Muscle layer of duodenum (tissue), 2 donors: Measurements from ENCODE around the gene AP2A2.
A peak's percentile ranks its signal among the peaks of the same experiment; 100 is the strongest.

Experiments
- H3K27ac ChIP-seq: one replicate; pipeline ENCODE4 v1.7.0; 2013; ENCODE audit warnings: mild to moderate bottlenecking, low read length
- H3K27me3 ChIP-seq: one replicate; pipeline ENCODE4 v1.7.0; 2013; ENCODE audit warnings: low read depth, mild to moderate bottlenecking, control low read depth, low read length
- H3K36me3 ChIP-seq, 2 donors: one replicate each; pipeline ENCODE4 v1.7.0; 2013; ENCODE audit warnings: low read length in 2 of 2, control low read depth in 1 of 2, mild to moderate bottlenecking in 1 of 2; ENCODE audit not compliant: insufficient read depth in 2 of 2, control insufficient read depth in 1 of 2
- H3K4me1 ChIP-seq, 2 donors: one replicate each; pipeline ENCODE4 v1.7.0; 2013; ENCODE audit warnings: low read length in 2 of 2, mild to moderate bottlenecking in 2 of 2, control low read depth in 1 of 2, moderate library complexity in 1 of 2; ENCODE audit not compliant: insufficient read depth in 2 of 2, control insufficient read depth in 1 of 2
- H3K4me3 ChIP-seq, 2 donors: one replicate each; pipeline ENCODE4 v1.7.0; 2013; ENCODE audit warnings: low read length in 2 of 2, low read depth in 1 of 2, mild to moderate bottlenecking in 1 of 2
- H3K9me3 ChIP-seq, 2 donors: one replicate each; pipeline ENCODE4 v1.7.0; 2013; ENCODE audit warnings: low read length in 2 of 2, control low read depth in 1 of 2, mild to moderate bottlenecking in 1 of 2; ENCODE audit not compliant: control insufficient read depth in 1 of 2
- donor health status: healthy.

AP2A2 gene

GRCh38 chr11:912266-912665, 13.4 kb upstream of the AP2A2 start:
- H3K36me3 ChIP-seq, result no peaks in the 10 kb centered on the region
- no peaks in the 10 kb centered on the region for H3K9me3 ChIP-seq
- H3K4me3 ChIP-seq, result no peak overlapping the region
- no peak overlapping the region for H3K27ac ChIP-seq
- no peaks in the 10 kb centered on the region for H3K27me3 ChIP-seq
- peaks cover 0 to 20% of the 10 kb centered on the region in 2 donors for H3K4me1 ChIP-seq

DNA sequence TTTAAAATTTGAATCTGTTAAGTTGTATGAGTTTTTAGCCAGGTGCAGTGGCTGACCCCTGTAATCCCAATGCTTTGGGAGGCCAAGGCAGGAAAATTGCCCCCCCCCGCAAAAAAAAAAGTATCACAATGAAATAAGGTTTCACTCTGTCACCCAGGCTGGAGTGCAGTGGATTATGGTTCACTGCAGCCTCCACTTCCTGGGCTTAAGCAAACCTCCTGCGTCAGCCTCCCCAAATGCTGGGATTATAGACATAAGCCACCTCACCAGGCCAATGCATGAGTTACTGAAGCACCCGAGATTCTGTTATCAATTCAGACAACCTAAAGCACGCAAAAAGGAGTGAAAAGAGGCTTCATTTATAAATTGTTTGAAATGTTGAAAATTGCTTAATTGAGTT, 12.6 kb upstream of the AP2A2 start:
- peaks cover 0 to 20% of the 10 kb centered on the region in 2 donors for H3K4me1 ChIP-seq
- H3K4me3 ChIP-seq, result no peak overlapping the region
- no peak overlapping the region for H3K27ac ChIP-seq
- H3K9me3 ChIP-seq, result no peaks in the 10 kb centered on the region
- no peaks in the 10 kb centered on the region for H3K27me3 ChIP-seq
- H3K36me3 ChIP-seq, result no peaks in the 10 kb centered on the region

DNA sequence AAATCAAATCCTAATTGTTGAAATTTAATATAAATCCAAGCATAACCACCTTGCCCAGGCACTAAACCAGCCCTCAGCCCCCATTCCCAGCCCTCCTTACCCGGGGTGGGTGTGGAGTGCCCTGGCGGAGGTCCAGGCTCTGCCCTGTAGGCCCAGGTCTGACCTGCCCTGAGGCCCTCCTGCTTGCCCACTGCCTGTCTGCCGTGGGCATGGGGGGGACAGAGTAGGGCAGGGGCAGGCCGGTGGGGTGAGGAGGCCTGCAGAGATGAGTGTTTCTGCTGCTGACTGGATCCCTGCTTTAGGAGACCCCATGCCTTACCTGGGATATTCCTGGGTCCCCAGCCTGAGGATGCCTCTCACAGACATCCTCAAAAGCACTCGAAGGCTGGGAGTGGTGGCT, 11.5 kb upstream of the AP2A2 start:
- peaks cover 0 to 19% of the 10 kb centered on the region in 2 donors for H3K4me1 ChIP-seq
- H3K4me3 ChIP-seq, result no peak overlapping the region
- H3K27me3 ChIP-seq, result no peaks in the 10 kb centered on the region
- no peaks in the 10 kb centered on the region for H3K36me3 ChIP-seq
- no peaks in the 10 kb centered on the region for H3K9me3 ChIP-seq
- H3K27ac ChIP-seq, result no peak overlapping the region

- H3K27me3 ChIP-seq, result no peaks in the 10 kb centered on the region
- no peak overlapping the region for H3K27ac ChIP-seq
- no peak overlapping the region for H3K4me3 ChIP-seq
- H3K4me1 ChIP-seq, result peaks cover 0 to 12% of the 10 kb centered on the region in 2 donors
- H3K36me3 ChIP-seq, result no peaks in the 10 kb centered on the region
- no peaks in the 10 kb centered on the region for H3K9me3 ChIP-seq
Observed at GRCh38 chr11:914747-915501, 10.7 kb upstream of the AP2A2 start.

- Histone ChIP-seq H3K9me3 (no peaks in the 10 kb centered on the region), H3K4me3 (no peak overlapping the region), H3K36me3 (no peaks in the 10 kb centered on the region), H3K27me3 (no peaks in the 10 kb centered on the region), H3K27ac (no peak overlapping the region), H3K4me1 (no peaks in the 10 kb centered on the region)
Observed at GRCh38 chr11:917426-917825, 8.2 kb upstream of the AP2A2 start.

- H3K27ac ChIP-seq, result no peak overlapping the region
- H3K27me3 ChIP-seq, result no peaks in the 10 kb centered on the region
- H3K36me3 ChIP-seq, result peaks cover 0 to 3% of the 10 kb centered on the region in 2 donors
- H3K9me3 ChIP-seq, result no peaks in the 10 kb centered on the region
- H3K4me3 ChIP-seq, result no peak overlapping the region
- H3K4me1 ChIP-seq, result peaks cover 0 to 8% of the 10 kb centered on the region in 2 donors
Observed at GRCh38 chr11:921921-922678, 3.6 kb upstream of the AP2A2 start.

GRCh38 chr11:923691-924405, 1.8 kb upstream of the AP2A2 start:
- no peaks in the 10 kb centered on the region for H3K9me3 ChIP-seq
- H3K36me3 ChIP-seq, result peaks cover 4 to 5% of the 10 kb centered on the region in 2 donors
- H3K27me3 ChIP-seq, result no peaks in the 10 kb centered on the region
- H3K4me1 ChIP-seq, result peaks cover 0 to 25% of the 10 kb centered on the region in 2 donors
- no peak overlapping the region for H3K4me3 ChIP-seq
- H3K27ac ChIP-seq, result no peak overlapping the region

DNA sequence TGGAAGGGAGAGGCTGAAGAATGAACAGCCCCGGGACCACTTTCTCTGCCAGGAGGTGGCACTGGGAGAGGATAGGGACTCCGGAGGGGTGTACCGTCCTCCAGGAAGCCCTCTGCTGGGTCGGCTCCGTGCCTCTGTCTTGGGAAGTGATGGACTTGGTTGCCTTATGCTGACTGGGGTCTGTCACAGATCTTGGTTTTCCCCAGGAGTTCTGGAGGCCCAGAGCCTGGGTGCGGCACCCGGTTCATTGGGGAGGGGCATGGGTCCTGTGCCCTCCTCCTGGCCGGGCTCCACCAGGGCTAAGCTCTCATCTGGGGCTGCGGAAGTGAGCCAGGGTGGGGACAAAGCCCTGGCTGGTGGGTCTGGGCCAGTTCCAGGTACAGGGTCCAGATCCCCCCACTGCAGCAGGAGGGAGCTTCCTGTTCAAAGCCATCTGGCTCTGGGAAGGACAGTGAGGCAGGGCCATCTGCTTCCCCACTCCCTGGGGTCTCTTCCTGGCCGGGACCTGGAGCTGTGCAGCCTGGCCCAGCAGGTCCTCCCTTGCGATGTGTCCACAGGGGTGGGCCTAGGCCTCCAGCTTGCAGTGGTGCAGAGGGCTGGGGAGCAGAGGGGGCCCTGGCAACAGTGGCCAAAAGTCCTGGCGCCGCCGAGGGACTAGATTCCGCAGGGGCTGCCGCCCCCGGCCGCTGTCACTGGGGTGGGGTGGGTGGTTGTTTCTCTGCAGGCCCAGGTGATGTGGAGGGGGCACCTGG, 1.1 kb upstream of the AP2A2 start:
- no peaks in the 10 kb centered on the region for H3K9me3 ChIP-seq
- H3K4me1 ChIP-seq, result peaks cover 0 to 27% of the 10 kb centered on the region in 2 donors
- H3K36me3 ChIP-seq, result peaks cover 4 to 5% of the 10 kb centered on the region in 2 donors
- no peak overlapping the region for H3K27ac ChIP-seq
- H3K4me3 ChIP-seq, result peak overlapping the region in 1 of 2 donors; percentile 55
- no peaks in the 10 kb centered on the region for H3K27me3 ChIP-seq

- Histone ChIP-seq H3K27ac (no peak overlapping the region), H3K4me3 (peak overlapping the region in 1 of 2 donors; percentile 55), H3K4me1 (peaks cover 0 to 30% of the 10 kb centered on the region in 2 donors), H3K27me3 (no peaks in the 10 kb centered on the region), H3K9me3 (no peaks in the 10 kb centered on the region), H3K36me3 (peaks cover 4 to 5% of the 10 kb centered on the region in 2 donors)
Observed at GRCh38 chr11:925158-925495, 543 bp upstream of the AP2A2 start.

GRCh38 chr11:926341-926916, 759 bp downstream of the AP2A2 start:
- peak overlapping the region; percentile 87 for H3K27ac ChIP-seq
- no peaks in the 10 kb centered on the region for H3K27me3 ChIP-seq
- H3K36me3 ChIP-seq, result peaks cover 4 to 5% of the 10 kb centered on the region in 2 donors
- H3K4me3 ChIP-seq, result peak overlapping the region; percentile 74 to 80
- H3K4me1 ChIP-seq, result peaks cover 0 to 43% of the 10 kb centered on the region in 2 donors
- H3K9me3 ChIP-seq, result no peaks in the 10 kb centered on the region
